Measurements from ENCODE around the gene RPL18A. TPM values are rescaled to one million over a fixed set of nuclear protein-coding genes. Genes with fewer than 3 reads are reported as not detected.
A peak's percentile ranks its signal among the peaks of the same experiment; 100 is the strongest.

Gene RPL18A
- polyA plus RNA-seq, 5 donors = 990 to 2,008 (median 1,110) TPM

DNA sequence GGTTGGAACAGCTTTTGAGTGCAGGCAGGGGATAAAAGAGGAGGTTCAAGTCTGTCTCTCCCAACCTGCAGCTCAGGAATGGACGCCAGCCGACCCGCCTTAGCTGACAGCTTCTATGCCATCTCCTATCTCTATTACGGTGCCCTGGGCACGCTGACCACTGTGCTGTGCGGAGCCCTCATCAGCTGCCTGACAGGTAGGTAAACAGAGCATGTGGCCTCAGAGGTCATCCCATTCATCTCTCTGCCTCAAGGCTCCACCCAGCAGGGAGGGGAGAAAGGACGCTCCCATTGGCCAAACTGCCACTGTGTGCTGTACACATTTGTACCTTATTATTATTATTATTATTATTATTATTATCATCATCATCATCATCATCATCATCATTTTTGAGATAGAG, 28.6 kb downstream of the RPL18A start:
- DNase-seq = no peak

- DNase-seq = peak in 1 of 2 donors; percentile 31
Observed at GRCh38 chr19:17889609-17890214, 30.0 kb downstream of the RPL18A start.

DNA sequence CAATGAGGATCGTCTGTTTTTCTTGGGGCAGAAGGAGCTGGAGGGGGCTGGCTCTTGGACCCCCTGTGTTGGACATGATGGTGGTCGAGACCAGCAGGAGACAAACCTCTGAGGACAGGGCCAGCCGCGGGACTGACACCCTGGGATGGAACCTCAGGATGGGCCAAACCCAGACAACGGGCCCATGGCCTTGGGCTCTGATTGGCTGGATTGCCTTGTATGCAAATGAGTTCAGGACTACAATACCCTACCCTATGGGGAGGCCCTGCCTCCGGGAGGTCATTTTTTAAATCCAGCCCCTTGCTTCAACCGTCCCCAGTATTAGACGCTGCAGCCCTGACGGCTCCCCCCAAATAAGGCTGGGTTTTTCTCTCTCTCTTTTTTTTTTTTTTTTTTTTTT, 34.1 kb downstream of the RPL18A start:
- DNase-seq = no peak

DNA sequence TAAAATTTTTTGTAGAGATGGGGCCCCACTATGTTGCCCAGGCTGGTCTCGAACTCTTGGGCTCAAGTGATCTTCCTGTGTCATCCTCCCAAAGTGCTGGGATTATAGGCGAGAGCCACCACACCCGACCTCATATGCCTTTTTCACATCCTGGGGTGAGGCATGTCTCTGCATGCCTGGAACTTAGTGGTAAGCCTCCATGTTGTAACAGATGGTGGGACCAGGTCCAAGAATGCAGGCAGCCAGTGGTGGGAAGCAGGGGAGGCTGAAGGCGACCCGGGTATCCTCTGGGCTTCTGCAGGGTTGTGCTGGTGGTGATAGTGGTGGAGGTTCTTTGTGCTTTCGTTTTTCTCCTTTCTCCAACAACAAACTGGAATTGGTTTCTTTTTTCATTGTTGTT, 43.0 kb downstream of the RPL18A start:
- no peak for DNase-seq

GRCh38 chr19:17908244-17908643, 48.5 kb downstream of the RPL18A start:
- no peak for DNase-seq

DNA sequence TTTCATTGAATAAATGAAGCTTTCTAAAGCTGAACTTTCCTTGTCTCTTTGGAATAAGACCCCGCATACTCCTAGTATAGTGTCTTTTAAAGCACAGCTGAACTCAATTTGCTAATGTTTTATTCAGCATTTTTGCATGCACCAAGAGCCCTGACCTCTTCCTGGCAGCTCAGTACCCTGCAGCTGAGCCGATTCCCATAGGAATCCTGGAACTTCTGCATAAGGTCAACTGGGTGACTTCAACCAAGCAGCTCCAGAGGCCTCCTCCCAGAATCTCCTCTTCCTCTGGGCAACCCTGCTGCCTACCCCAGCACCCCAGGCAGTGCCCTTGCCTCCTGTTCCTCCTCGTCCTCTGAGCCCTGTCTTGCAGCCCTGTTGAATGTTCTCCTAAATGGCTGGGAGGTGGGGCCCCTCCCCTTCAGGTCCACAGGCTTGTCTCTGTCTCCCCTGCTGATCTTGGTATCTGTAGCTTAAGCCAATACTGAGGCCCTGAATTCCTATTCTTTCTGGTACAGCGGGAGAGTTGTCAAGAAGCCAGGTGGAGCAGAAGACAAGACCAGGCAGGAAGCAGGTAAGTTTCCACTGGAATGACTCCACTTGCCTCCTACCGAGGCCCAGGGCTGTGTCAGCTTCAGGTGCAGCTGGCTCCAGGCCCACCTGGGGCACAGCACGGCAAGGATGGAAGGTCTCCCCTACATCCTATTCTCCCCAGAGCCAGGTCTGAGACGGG, 49.5 kb downstream of the RPL18A start:
- no peak for DNase-seq

- DNase-seq = no peak
Observed at GRCh38 chr19:17910791-17911360, 51.2 kb downstream of the RPL18A start.

Other genes with a start within 250 kb of the RPL18A start
- under 1 TPM; 0.62 to 0.86 (median 0.73) TPM for gene UNC13A, start 171.6 kb upstream of the RPL18A start, polyA plus RNA-seq (ENCODE audit: insufficient read depth in 1 of 5, insufficient read length in 5 of 5, low replicate concordance in 1 of 5)
- 10 to 100 TPM; 22.2 to 41.4 (median 29.4) TPM for gene MAP1S, start 140.4 kb upstream of the RPL18A start, polyA plus RNA-seq (ENCODE audit: insufficient read depth in 1 of 5, insufficient read length in 5 of 5, low replicate concordance in 1 of 5)
- 1 to 10 TPM in 3 of 5 donors, under 1 TPM in 2; 0.46 to 1.3 (median 1.2) TPM for gene FCHO1, start 108.4 kb upstream of the RPL18A start, polyA plus RNA-seq (ENCODE audit: insufficient read depth in 1 of 5, insufficient read length in 5 of 5, low replicate concordance in 1 of 5)
- gene B3GNT3, start 64.8 kb upstream of the RPL18A start, polyA plus RNA-seq (ENCODE audit: insufficient read depth in 1 of 5, insufficient read length in 5 of 5, low replicate concordance in 1 of 5) = under 1 TPM in 2 of 5 donors, not detected in 3; 0.10 to 0.12 TPM
- under 1 TPM in 1 of 5 donors, not detected in 4; 0.28 TPM for gene INSL3, start 38.4 kb upstream of the RPL18A start, polyA plus RNA-seq (ENCODE audit: insufficient read depth in 1 of 5, insufficient read length in 5 of 5, low replicate concordance in 1 of 5)
- 1 to 10 TPM; 1.9 to 3.4 (median 2.8) TPM for gene JAK3, start 11.9 kb upstream of the RPL18A start, polyA plus RNA-seq (ENCODE audit: insufficient read depth in 1 of 5, insufficient read length in 5 of 5, low replicate concordance in 1 of 5)
- gene SLC5A5, start 12.0 kb downstream of the RPL18A start, polyA plus RNA-seq (ENCODE audit: insufficient read depth in 1 of 5, insufficient read length in 5 of 5, low replicate concordance in 1 of 5) = under 1 TPM in 4 of 5 donors, not detected in 1; 0.05 to 0.13 (median 0.08) TPM
- gene CCDC124, start 73.1 kb downstream of the RPL18A start, polyA plus RNA-seq (ENCODE audit: insufficient read depth in 1 of 5, insufficient read length in 5 of 5, low replicate concordance in 1 of 5) = 10 to 100 TPM; 36.0 to 90.2 (median 46.2) TPM
- gene KCNN1, start 107.2 kb downstream of the RPL18A start, polyA plus RNA-seq (ENCODE audit: insufficient read depth in 1 of 5, insufficient read length in 5 of 5, low replicate concordance in 1 of 5) = 1 to 10 TPM; 1.5 to 2.7 (median 1.8) TPM
- 10 to 100 TPM in 2 of 5 donors, 1 to 10 TPM in 3; 7.4 to 13.5 (median 8.8) TPM for gene ARRDC2, start 148.3 kb downstream of the RPL18A start, polyA plus RNA-seq (ENCODE audit: insufficient read depth in 1 of 5, insufficient read length in 5 of 5, low replicate concordance in 1 of 5)
- under 1 TPM; 0.31 to 0.63 (median 0.53) TPM for gene IL12RB1, start 227.0 kb downstream of the RPL18A start, polyA plus RNA-seq (ENCODE audit: insufficient read depth in 1 of 5, insufficient read length in 5 of 5, low replicate concordance in 1 of 5)
- 10 to 100 TPM in 1 of 5 donors, 1 to 10 TPM in 4; 3.8 to 10.3 (median 6.1) TPM for gene MAST3, start 237.9 kb downstream of the RPL18A start, polyA plus RNA-seq (ENCODE audit: insufficient read depth in 1 of 5, insufficient read length in 5 of 5, low replicate concordance in 1 of 5)

All from right lung (tissue), 5 donors.